Smooth muscle cell (in vitro differentiated cells): ENCODE results near the gene DSC2. TPM values are rescaled to one million over a fixed set of nuclear protein-coding genes. Genes with fewer than 3 reads are reported as not detected.
A peak's percentile ranks its signal among the peaks of the same experiment; 100 is the strongest.
"Not testable (repeated sequence)": the region's sequence is repeated elsewhere in the genome, so short reads cannot be mapped to it uniquely, and the experiment has no call there.

Experiments
- DNase-seq: peaks from one replicate; lab custom pipeline; 2025; ENCODE audit not compliant: unreplicated experiment; lab: John Stamatoyannopoulos, UW
- H2AFZ ChIP-seq: fragments of 200-600 bp; sonication (generic); 2 replicates; pipeline ENCODE4 v1.6.0; 2016; ENCODE audit warnings: antibody characterized with exemption, low read depth, mild to moderate bottlenecking
- H3F3A ChIP-seq: fragments of 200-600 bp; sonication (generic); 2 replicates; pipeline ENCODE4 v1.6.0; 2017; ENCODE audit warnings: antibody characterized with exemption, low read depth
- H3K27ac ChIP-seq: fragments of 200-600 bp; sonication (generic); 2 replicates; pipeline ENCODE4 v1.5.1; 2016; ENCODE audit warnings: low read depth, mild to moderate bottlenecking
- H3K27me3 ChIP-seq: fragments of 200-600 bp; sonication (generic); 2 replicates; pipeline ENCODE4 v1.6.1; 2016; ENCODE audit warnings: low read depth, mild to moderate bottlenecking
- H3K36me3 ChIP-seq: fragments of 200-600 bp; sonication (generic); 2 replicates; pipeline ENCODE4 v1.5.1; 2016; ENCODE audit warnings: low read depth
- H3K4me1 ChIP-seq: fragments of 200-600 bp; sonication (generic); 2 replicates; pipeline ENCODE4 v1.5.1; 2016; ENCODE audit warnings: low read depth
- H3K4me2 ChIP-seq: fragments of 200-600 bp; sonication (generic); 2 replicates; pipeline ENCODE4 v1.6.0; 2016; ENCODE audit warnings: mild to moderate bottlenecking
- H3K4me3 ChIP-seq: fragments of 200-600 bp; sonication (generic); 2 replicates; pipeline ENCODE4 v1.5.1; 2016; ENCODE audit warnings: mild to moderate bottlenecking
- H3K79me2 ChIP-seq: fragments of 200-600 bp; sonication (generic); 2 replicates; pipeline ENCODE4 v1.6.0; 2016; ENCODE audit warnings: low read depth, mild to moderate bottlenecking
- H3K9ac ChIP-seq: fragments of 200-600 bp; sonication (generic); 2 replicates; pipeline ENCODE4 v1.6.0; 2016; ENCODE audit warnings: low read depth
- H3K9me3 ChIP-seq: fragments of 200-600 bp; sonication (generic); replicated peaks from 2 replicates; pipeline ENCODE4 v1.5.1; 2016; ENCODE audit warnings: low read depth
- H4K20me1 ChIP-seq: fragments of 200-600 bp; sonication (generic); 2 replicates; pipeline ENCODE4 v1.6.0; 2016; ENCODE audit warnings: low read depth
- WGBS: methylation state at CpG from one replicate; pipeline ENCODE4 v1.1.7; 2016; ENCODE audit warnings: low lambda C conversion rate; 5-methylcytosine and 5-hydroxymethylcytosine counted together
- polyA plus RNA-seq: library from polyadenylated mRNA; unstranded; fragments of >200 nt; fragmentation: Nextera tagmentation; extraction: Ambion mirVana; gene quantifications from 2 replicates; pipeline ENCODE4 v1.2.1, GENCODE V29; 2016
- total RNA-seq: library from RNA; depleted of rRNA; stranded (reverse); fragments of >200 nt; gene quantifications from 2 replicates; pipeline ENCODE4 v1.2.3, GENCODE V29; 2014
- TF ChIP-seq, protein P1 (sequence below): fragments of 200-600 bp; sonication (generic); IDR thresholded peaks from 2 replicates; pipeline ENCODE4 v1.5.1; 2017; ENCODE audit warnings: borderline replicate concordance, mild to moderate bottlenecking, antibody characterized with exemption; ENCODE audit not compliant: insufficient read depth, poor library complexity, severe bottlenecking

Gene DSC2
- total and polyA plus RNA-seq, 2 experiments from 2014 or later, result 15.6 to 78.8 TPM

DNA sequence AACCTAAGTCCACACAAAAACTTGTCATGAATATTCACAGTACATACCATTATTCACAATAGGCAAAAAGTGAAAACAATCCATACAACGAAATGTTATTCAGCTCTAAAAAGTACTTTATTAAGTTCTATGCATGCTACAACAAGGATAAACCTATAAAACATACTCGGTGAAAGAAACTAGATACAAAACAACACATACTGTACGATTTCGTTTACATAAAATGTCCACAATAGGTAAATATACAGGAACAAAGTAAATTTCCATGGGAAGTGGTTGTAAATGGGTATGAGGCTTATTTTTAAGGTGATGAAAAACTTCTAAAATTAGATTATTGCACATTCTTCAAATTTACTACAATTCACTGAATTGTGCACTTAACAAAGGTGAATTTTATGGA lies 67.7 kb downstream of the DSC2 start:
- WGBS, result 89% methylated on average over 4 of the region's 4 CpGs

DNA sequence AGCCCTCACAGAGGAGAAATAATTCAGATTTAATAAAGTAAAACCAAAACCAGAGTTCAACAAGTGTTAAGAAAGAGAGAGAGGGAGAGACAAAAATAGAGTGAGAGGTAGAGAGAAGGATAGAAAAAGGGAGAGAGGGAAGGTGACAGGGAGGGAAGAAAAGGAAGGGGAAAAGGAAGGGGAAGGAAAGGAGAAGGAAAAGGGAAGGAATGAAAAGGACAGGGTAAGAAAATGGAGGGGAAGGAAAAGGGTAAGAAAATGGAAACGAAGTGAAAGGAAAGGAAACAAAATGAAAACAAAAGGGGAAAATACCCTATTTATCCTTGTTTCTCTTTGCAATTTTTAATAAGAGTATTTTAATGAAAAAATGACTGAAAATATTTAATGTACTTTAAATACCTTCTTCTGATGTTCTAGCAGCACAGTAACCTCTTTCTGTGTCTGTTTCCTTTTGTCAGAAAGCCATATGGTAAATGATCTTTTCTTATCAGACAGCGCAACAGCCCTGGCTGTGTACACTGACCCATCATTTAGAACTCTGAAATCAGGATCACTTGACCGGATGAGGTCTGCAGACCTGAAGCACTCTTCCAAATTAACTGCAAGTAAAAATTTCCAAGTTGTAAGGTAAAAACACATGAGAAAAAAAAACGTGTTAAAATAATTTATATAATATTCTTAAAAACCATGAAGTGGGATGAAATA lies 71.5 kb downstream of the DSC2 start:
- H2AFZ ChIP-seq, result peak overlapping the region; percentile 28
- H4K20me1 ChIP-seq, result no peaks in the 10 kb centered on the region
- no peak overlapping the region for H3K4me3 ChIP-seq
- no peak overlapping the region for H3K9ac ChIP-seq
- H3K79me2 ChIP-seq, result peaks cover 7% of the 10 kb centered on the region
- H3K27me3 ChIP-seq, result no peaks in the 10 kb centered on the region
- no peaks in the 10 kb centered on the region for H3K4me1 ChIP-seq
- no peaks in the 10 kb centered on the region for H3K36me3 ChIP-seq
- H3K27ac ChIP-seq, result no peak overlapping the region
- TF ChIP-seq, protein P1, sequence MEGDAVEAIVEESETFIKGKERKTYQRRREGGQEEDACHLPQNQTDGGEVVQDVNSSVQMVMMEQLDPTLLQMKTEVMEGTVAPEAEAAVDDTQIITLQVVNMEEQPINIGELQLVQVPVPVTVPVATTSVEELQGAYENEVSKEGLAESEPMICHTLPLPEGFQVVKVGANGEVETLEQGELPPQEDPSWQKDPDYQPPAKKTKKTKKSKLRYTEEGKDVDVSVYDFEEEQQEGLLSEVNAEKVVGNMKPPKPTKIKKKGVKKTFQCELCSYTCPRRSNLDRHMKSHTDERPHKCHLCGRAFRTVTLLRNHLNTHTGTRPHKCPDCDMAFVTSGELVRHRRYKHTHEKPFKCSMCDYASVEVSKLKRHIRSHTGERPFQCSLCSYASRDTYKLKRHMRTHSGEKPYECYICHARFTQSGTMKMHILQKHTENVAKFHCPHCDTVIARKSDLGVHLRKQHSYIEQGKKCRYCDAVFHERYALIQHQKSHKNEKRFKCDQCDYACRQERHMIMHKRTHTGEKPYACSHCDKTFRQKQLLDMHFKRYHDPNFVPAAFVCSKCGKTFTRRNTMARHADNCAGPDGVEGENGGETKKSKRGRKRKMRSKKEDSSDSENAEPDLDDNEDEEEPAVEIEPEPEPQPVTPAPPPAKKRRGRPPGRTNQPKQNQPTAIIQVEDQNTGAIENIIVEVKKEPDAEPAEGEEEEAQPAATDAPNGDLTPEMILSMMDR, result no peak
- H3F3A ChIP-seq, result no peaks in the 10 kb centered on the region
- WGBS, result 68% methylated on average over 4 of the region's 4 CpGs
- no peak overlapping the region for H3K4me2 ChIP-seq
- H3K9me3 ChIP-seq, result no peaks in the 10 kb centered on the region
- no peak for DNase-seq

More for the DNA sequence above, 67.7 kb downstream of the DSC2 start:
- H3K36me3 ChIP-seq, result no peaks in the 10 kb centered on the region
- no peak overlapping the region for H3K27ac ChIP-seq
- no peaks in the 10 kb centered on the region for H3K4me1 ChIP-seq
- no peak overlapping the region for H3K4me3 ChIP-seq
- no peak overlapping the region for H2AFZ ChIP-seq
- no peaks in the 10 kb centered on the region for H3K9me3 ChIP-seq
- DNase-seq, result no peak
- no peaks in the 10 kb centered on the region for H3F3A ChIP-seq
- no peak overlapping the region for H3K4me2 ChIP-seq
- no peaks in the 10 kb centered on the region for H4K20me1 ChIP-seq
- TF ChIP-seq, protein P1, result no peak
- peaks cover 17% of the 10 kb centered on the region for H3K79me2 ChIP-seq
- H3K27me3 ChIP-seq, result peaks cover 7% of the 10 kb centered on the region
- no peak overlapping the region for H3K9ac ChIP-seq

DNA sequence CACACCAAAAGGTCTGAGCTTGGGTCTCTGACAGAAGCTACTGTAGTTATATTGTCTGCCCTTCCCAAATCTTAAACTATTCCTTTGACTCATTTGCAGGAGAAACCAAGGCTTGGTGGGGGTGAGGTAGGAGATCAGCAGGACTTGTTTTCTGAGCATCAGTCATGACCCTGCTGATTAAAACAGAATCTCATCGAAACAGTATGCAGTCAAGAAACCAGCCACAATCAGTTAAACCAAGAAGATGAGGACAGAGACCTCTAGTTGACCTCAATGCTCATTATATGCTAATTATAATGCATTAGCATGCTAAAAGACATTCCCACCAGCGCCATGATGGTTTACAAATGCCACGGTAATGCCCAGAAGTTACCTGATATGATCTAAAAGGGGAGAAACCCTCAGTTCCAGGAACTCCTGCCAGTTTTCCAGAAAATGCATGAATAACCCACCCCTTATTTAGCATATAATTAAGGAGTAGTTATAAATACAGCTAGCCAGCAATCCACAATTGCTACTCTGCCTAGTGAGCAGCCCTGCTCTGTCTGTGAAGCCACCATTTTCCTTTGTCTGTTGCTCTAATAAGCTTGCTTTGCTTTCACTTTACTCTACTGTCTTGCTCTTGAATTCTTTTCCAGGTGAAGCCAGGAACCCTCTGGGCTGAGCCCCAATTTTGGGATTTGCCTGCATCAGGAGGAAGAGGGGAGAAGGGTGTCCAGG lies 86.3 kb downstream of the DSC2 start:
- Histone ChIP-seq H3K36me3 (peaks cover 4% of the 10 kb centered on the region), H4K20me1 (no peaks in the 10 kb centered on the region), H3K79me2 (no peaks in the 10 kb centered on the region), H3F3A (no peaks in the 10 kb centered on the region), H3K4me1 (no peaks in the 10 kb centered on the region), H3K4me2 (no peak overlapping the region), H2AFZ (no peak overlapping the region), H3K9ac (no peak overlapping the region), H3K27ac (no peak overlapping the region), H3K9me3 (no peaks in the 10 kb centered on the region), H3K4me3 (no peak overlapping the region), H3K27me3 (no peaks in the 10 kb centered on the region)
- TF ChIP-seq, protein P1, result no peak
- 92% methylated on average over 3 of the region's 3 CpGs for WGBS
- no peak for DNase-seq

DNA sequence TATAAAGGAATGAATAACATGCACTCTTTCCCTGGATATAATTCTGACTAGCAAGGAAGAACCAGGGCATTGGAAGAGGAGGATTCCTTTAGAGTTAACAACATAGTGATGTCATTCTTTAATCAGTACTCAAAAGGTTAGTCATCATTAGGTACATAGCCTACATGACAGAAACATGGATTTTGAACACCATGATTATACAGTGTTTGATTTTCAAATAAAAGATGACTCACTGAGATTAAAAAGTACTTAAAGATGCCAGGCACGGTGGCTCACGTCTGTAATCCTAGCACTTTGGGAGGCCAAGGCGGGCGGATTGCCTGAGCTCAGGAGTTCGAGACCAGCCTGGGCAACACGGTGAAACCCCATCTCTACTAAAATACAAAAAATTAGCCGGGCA lies 90.8 kb downstream of the DSC2 start:
- WGBS, result 55% methylated on average over 7 of the region's 7 CpGs
- not testable (repeated sequence) for H3K4me3 ChIP-seq, DNase-seq, H3K4me1 ChIP-seq, H3F3A ChIP-seq, H3K9me3 ChIP-seq, H3K27me3 ChIP-seq, H3K79me2 ChIP-seq, H3K9ac ChIP-seq, H3K36me3 ChIP-seq, H2AFZ ChIP-seq, H4K20me1 ChIP-seq, H3K4me2 ChIP-seq
- H3K27ac ChIP-seq, result peak overlapping the region; percentile 63
